Mammary epithelial cell (primary cell): ENCODE data around the gene SLC17A9.

ENCODE experiments used
- EZH2 ChIP-seq: IDR thresholded peaks from 2 replicates; pipeline ENCODE4 v1.6.1; 2012; ENCODE audit warnings: low read length, inconsistent platforms, borderline replicate concordance
- TF ChIP-seq, protein P1 (sequence below), 2 donors: IDR thresholded peaks in 1 of 2; conservative IDR thresholded peaks in 1 of 2; 2 replicates each; pipeline ENCODE4 v1.5.1; 2011 to 2012; ENCODE audit warnings: inconsistent platforms in 2 of 2, low read length in 2 of 2, mild to moderate bottlenecking in 2 of 2, control low read depth in 1 of 2, low read depth in 1 of 2; ENCODE audit not compliant: insufficient read depth in 1 of 2; ENCODE audit errors: extremely low read depth in 1 of 2

DNA sequence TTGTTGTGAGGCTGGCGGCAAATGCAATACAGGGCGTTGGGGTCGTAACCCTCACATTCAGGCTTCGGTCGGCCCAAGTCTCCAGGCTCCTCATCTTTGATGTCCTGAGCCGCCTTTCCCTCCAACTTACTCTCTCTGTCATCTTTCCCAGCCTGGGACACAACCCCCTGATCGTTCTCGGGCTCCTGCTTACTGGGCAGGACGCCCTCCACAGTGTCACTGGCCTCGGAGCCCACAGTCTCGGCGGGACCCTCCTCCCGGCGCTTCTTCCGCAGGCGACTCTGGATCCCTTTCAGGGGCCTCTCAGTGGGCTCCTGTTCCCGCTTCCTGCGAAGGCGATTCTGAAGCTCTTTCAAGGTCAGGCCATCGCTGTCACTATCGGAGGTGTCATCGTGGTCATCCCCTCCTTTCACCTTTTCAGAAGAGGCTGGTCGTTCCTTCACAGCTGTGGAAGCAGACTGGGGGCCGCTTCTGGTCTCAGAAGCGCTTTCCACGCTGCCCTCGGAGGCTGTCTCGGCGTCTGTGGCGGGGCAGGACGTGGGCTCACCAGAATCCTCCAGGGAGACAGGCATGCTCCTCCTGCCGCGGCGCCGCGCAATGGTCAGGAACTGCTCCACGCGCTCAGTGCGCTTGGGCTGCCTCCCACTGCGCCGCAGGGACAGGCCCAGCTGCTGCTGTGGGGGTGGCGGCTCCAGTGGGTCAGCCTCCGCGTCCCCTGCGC is 41.6 kb upstream of the SLC17A9 start:
- TF ChIP-seq, protein P1, sequence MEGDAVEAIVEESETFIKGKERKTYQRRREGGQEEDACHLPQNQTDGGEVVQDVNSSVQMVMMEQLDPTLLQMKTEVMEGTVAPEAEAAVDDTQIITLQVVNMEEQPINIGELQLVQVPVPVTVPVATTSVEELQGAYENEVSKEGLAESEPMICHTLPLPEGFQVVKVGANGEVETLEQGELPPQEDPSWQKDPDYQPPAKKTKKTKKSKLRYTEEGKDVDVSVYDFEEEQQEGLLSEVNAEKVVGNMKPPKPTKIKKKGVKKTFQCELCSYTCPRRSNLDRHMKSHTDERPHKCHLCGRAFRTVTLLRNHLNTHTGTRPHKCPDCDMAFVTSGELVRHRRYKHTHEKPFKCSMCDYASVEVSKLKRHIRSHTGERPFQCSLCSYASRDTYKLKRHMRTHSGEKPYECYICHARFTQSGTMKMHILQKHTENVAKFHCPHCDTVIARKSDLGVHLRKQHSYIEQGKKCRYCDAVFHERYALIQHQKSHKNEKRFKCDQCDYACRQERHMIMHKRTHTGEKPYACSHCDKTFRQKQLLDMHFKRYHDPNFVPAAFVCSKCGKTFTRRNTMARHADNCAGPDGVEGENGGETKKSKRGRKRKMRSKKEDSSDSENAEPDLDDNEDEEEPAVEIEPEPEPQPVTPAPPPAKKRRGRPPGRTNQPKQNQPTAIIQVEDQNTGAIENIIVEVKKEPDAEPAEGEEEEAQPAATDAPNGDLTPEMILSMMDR (conservative IDR thresholded peaks at IDR 0.05 in 1 of 2, IDR thresholded peaks at IDR 0.05 in 1 of 2; ENCODE audit: extremely low read depth in 1 of 2, insufficient read depth in 1 of 2, low read depth in 1 of 2, low read length in 2 of 2), result no peak
- no peak for TF ChIP-seq EZH2
